H1 (cell line): Measurements from ENCODE around the gene FGFBP3. TPM values are rescaled to one million over a fixed set of nuclear protein-coding genes. Genes with fewer than 3 reads are reported as not detected.

ENCODE experiments used
- KDM1A ChIP-seq: fragments of 200-600, 300-600 bp; sonication (generic); IDR thresholded peaks from 2 replicates; pipeline ENCODE4 v1.7.1; 2016; ENCODE audit warnings: mild to moderate bottlenecking, low read length, borderline replicate concordance
- NRF1 ChIP-seq: IDR thresholded peaks from 2 replicates; pipeline ENCODE4 v1.6.1; 2011; ENCODE audit warnings: mild to moderate bottlenecking, low read depth, low read length, improper control_type of control experiment
- POLR2A ChIP-seq, 2 experiments: IDR thresholded peaks; 1 replicate in 1 of 2; 2 replicates in 1 of 2; pipeline ENCODE4 v1.6.1; 2011; ENCODE audit warnings: low read depth in 2 of 2, low read length in 2 of 2, mild to moderate bottlenecking in 2 of 2; ENCODE audit errors: control extremely low read depth in 1 of 2
- RBBP5 ChIP-seq: IDR thresholded peaks from 2 replicates; pipeline ENCODE4 v1.7.1; 2012; ENCODE audit warnings: low read depth, mild to moderate bottlenecking, inconsistent platforms, low read length, moderate library complexity, borderline replicate concordance
- RNF2 ChIP-seq: fragments of 200-900, 300-1000 bp; sonication (generic); IDR thresholded peaks from 2 replicates; pipeline ENCODE4 v1.7.1; 2016; ENCODE audit warnings: borderline replicate concordance, low read depth, mild to moderate bottlenecking, antibody characterized with exemption, low read length; ENCODE audit not compliant: poor library complexity, severe bottlenecking; ENCODE audit errors: missing control alignments
- RXRA ChIP-seq: IDR thresholded peaks from 2 replicates; pipeline ENCODE4 v1.6.1; 2011; ENCODE audit warnings: low read depth, mild to moderate bottlenecking, low read length, moderate library complexity; ENCODE audit not compliant: insufficient read depth
- SIRT6 ChIP-seq: IDR thresholded peaks from one replicate; pipeline ENCODE4 v1.7.1; 2012; ENCODE audit warnings: low read length, inconsistent platforms
- SP4 ChIP-seq: IDR thresholded peaks from 2 replicates; pipeline ENCODE4 v1.6.1; 2012; ENCODE audit warnings: low read length, inconsistent platforms
- SUZ12 ChIP-seq: fragments of 200-600 bp; sonication (generic); IDR thresholded peaks from 2 replicates; pipeline ENCODE4 v1.6.1; 2012; ENCODE audit warnings: mild to moderate bottlenecking, inconsistent platforms, low read length, moderate library complexity, mixed read lengths
- ZNF274 ChIP-seq: IDR thresholded peaks from 2 replicates; pipeline ENCODE4 v1.7.0; 2012; ENCODE audit warnings: low read length, borderline replicate concordance; ENCODE audit errors: extremely low read depth
- polyA plus RNA-seq, 7 experiments: library from polyadenylated mRNA; depleted of rRNA in 3 of 7; stranded (reverse) in 5 of 7; unstranded in 2 of 7; fragments of >200 nt in 5 of 7; fragments of 200-250 nt in 2 of 7; gene quantifications; 1 replicate in 5 of 7; 2 replicates in 1 of 7; 4 replicates in 1 of 7; pipeline versions ENCODE4 v1.2.1 to v1.2.3, GENCODE V29; 2011 to 2013; ENCODE audit warnings: missing spikeins in 2 of 7, mixed read lengths in 2 of 7
- total RNA-seq: library from RNA; stranded (reverse); fragmentation: NEBNext Ultra II Directional; extraction: Animal tissue kit (Norgen Biotek cat#: 25700); gene quantifications from 2 replicates; pipeline ENCODE4 v1.2.1, GENCODE V29; 2021
- TF ChIP-seq, protein P1 (sequence below): IDR thresholded peaks from 2 replicates; pipeline ENCODE4 v1.6.1; 2011; ENCODE audit warnings: low read length, improper control_type of control experiment
- TF ChIP-seq, protein P2 (sequence below): IDR thresholded peaks from 2 replicates; pipeline ENCODE4 v1.6.1; 2012; ENCODE audit warnings: inconsistent platforms

FGFBP3 gene
- total and polyA plus RNA-seq, 2 of the 8 experiments (the other 6 are each of a cell fraction or from before 2014, with no cell fraction given), result 54.6 to 115 TPM

DNA sequence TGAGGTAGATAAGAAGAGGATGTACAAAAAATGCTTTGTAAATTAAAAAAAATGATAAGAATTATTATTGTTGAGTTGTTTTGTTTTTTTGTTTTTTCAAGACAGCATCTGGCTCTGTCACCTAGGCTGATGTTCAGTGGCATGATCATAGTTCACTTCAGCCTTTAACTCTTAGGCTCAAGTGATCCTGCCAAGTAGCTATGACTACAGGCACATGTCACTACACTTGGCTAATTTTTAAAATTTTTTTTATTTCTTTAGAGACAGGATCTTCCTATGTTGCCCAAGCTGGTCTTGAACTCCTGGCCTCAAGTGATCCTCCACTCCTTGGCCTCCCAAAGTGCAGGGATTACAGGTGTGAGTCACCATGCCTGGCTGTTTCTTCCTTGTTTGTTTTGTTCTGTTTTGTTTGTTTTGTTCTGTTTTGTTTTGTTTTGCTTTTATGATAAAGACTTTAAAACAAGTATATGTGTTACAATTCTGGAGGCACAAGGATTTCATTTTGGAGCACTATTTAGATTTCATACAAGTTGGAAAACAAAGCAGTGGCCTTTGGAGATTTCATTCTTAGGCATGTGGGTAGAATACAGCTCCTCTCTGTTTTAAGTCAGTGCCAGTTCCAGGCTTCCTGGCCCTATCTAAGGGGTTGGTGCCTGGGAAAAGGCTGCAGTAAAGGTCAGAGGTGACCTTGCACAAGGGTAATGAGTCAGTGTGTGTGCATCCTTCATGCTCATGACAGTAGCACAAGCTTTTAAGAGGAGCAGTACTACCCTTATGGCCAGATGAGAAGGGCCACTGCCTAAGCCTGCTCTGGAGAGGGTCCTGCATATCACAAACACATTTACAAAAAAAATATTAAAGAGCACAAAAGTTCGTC, 17.9 kb downstream of the FGFBP3 start (continued):
- TF ChIP-seq ZNF274 (no peak), RBBP5 (no peak), KDM1A (no peak), SUZ12 (no peak), SP4 (no peak), RNF2 (no peak), SIRT6 (no peak), POLR2A (IDR thresholded peaks at IDR 0.05; ENCODE audit: control extremely low read depth in 1 of 2, low read depth in 2 of 2, low read length in 2 of 2) (no peak), RXRA (no peak), NRF1 (no peak)
- TF ChIP-seq, protein P1, sequence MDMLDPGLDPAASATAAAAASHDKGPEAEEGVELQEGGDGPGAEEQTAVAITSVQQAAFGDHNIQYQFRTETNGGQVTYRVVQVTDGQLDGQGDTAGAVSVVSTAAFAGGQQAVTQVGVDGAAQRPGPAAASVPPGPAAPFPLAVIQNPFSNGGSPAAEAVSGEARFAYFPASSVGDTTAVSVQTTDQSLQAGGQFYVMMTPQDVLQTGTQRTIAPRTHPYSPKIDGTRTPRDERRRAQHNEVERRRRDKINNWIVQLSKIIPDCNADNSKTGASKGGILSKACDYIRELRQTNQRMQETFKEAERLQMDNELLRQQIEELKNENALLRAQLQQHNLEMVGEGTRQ, result no peak
- TF ChIP-seq, protein P2, sequence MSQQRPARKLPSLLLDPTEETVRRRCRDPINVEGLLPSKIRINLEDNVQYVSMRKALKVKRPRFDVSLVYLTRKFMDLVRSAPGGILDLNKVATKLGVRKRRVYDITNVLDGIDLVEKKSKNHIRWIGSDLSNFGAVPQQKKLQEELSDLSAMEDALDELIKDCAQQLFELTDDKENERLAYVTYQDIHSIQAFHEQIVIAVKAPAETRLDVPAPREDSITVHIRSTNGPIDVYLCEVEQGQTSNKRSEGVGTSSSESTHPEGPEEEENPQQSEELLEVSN, result no peak
